AG10803 (cell line): ENCODE measurements around the gene TRAF3IP1.
"Not testable (repeated sequence)": the region's sequence is repeated elsewhere in the genome, so short reads cannot be mapped to it uniquely, and the experiment has no call there.

Experiments used
- DNase-seq: peaks from one replicate; pipeline ENCODE4 v3.0.0; 2010; ENCODE audit warnings: low read depth
- H3K4me3 ChIP-seq: 2 replicates; pipeline ENCODE4 v1.5.1; 2011; ENCODE audit warnings: mild to moderate bottlenecking, low read length, control low read depth
- TF ChIP-seq, protein P1 (sequence below): conservative IDR thresholded peaks from 2 replicates; pipeline ENCODE4 v1.5.1; 2011; ENCODE audit warnings: mild to moderate bottlenecking, low read length, control low read depth, inconsistent platforms

The TRAF3IP1 gene

DNA sequence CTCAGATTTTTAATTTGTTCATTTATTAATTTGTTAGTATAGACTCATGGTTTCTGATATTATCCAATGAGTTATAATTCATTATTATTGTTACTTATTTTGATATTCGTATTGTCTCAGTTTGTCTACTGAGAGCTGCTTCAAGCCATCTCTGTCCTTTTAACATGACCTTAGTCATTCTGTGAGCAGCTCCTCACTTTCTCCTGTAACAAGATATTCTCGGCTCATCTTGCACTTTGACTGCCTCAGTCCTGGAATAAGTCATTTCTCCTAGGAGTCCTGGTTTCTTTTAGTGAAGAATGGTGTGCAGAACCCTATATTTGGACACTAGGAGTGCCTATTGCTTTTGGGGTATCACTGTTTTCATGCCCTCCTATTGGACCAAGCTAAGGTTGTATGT is 119.6 kb downstream of the TRAF3IP1 start:
- DNase-seq = no peak
- no peak overlapping the region for H3K4me3 ChIP-seq
- TF ChIP-seq, protein P1, sequence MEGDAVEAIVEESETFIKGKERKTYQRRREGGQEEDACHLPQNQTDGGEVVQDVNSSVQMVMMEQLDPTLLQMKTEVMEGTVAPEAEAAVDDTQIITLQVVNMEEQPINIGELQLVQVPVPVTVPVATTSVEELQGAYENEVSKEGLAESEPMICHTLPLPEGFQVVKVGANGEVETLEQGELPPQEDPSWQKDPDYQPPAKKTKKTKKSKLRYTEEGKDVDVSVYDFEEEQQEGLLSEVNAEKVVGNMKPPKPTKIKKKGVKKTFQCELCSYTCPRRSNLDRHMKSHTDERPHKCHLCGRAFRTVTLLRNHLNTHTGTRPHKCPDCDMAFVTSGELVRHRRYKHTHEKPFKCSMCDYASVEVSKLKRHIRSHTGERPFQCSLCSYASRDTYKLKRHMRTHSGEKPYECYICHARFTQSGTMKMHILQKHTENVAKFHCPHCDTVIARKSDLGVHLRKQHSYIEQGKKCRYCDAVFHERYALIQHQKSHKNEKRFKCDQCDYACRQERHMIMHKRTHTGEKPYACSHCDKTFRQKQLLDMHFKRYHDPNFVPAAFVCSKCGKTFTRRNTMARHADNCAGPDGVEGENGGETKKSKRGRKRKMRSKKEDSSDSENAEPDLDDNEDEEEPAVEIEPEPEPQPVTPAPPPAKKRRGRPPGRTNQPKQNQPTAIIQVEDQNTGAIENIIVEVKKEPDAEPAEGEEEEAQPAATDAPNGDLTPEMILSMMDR = no peak

DNA sequence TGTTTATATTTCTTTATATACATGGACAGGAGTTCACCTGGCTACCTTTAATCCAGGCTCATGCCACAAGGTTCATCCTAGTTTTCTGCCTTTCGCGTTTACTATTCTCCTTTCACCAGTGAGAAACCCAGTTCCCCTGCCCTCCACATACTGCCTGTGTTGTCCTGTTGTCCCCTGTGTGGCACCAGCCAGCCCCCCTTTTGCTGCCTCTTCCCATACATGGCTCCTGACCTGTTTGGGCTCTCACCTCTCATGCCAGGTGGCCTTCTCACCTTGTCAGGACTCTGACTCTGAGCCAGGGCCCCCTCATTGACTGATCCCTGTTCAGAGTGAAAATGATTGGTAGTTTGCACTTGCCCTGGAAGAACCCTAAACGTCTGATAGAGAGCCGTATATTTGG is 120.0 kb downstream of the TRAF3IP1 start:
- DNase-seq = no peak
- TF ChIP-seq, protein P1 = no peak

GRCh38 chr2:238440767-238441166 is 120.4 kb downstream of the TRAF3IP1 start:
- no peak overlapping the region for H3K4me3 ChIP-seq
- TF ChIP-seq, protein P1 = no peak
- no peak for DNase-seq

More for the DNA sequence above, 120.0 kb downstream of the TRAF3IP1 start:
- H3K4me3 ChIP-seq = no peak overlapping the region

DNA sequence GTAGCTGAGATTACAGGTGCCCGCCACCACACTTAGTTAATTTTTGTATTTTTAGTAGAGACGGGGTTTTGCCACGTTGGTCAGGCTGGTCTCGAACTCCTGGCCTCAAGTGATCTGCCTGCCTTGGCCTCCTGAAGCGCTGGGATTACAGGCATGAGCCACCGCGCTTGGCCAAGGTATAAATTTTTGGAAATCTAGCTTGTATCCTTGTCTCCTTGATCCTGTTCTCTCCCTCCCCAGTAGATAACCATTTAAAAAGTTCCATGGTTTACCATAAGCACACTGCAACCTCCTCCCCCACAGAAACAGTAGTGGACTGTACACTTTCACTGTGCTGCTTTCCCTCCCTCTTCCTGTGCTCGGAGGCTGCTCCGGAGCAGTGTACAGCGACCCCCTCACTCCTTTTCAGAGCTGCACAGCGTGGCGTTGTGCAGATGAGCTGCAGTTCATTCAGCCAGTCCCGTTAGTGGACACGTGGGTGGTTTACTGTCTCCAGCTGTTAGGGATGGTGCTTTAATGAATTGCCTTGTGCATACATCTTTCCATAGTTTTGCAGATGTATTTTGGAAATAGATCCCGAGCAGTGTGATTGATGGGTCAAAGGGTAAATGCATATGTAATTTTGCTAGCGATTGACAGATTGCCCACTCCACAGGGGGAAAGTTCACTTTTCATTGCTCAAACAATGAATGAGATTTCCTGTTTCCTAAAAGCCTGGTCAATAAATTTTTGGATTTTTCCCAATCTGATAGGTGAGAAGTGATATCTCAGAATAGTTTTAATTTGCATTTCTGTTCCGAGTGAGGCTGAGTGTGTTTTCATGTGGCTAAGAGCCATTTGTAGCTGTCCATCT is 121.2 kb downstream of the TRAF3IP1 start:
- DNase-seq = no peak
- H3K4me3 ChIP-seq = no peak overlapping the region
- TF ChIP-seq, protein P1 = no peak

GRCh38 chr2:238442257-238442656 is 121.9 kb downstream of the TRAF3IP1 start:
- H3K4me3 ChIP-seq, DNase-seq: not testable (repeated sequence)

GRCh38 chr2:238444242-238444641 is 123.9 kb downstream of the TRAF3IP1 start:
- TF ChIP-seq, protein P1 = no peak
- no peak overlapping the region for H3K4me3 ChIP-seq
- DNase-seq = no peak

DNA sequence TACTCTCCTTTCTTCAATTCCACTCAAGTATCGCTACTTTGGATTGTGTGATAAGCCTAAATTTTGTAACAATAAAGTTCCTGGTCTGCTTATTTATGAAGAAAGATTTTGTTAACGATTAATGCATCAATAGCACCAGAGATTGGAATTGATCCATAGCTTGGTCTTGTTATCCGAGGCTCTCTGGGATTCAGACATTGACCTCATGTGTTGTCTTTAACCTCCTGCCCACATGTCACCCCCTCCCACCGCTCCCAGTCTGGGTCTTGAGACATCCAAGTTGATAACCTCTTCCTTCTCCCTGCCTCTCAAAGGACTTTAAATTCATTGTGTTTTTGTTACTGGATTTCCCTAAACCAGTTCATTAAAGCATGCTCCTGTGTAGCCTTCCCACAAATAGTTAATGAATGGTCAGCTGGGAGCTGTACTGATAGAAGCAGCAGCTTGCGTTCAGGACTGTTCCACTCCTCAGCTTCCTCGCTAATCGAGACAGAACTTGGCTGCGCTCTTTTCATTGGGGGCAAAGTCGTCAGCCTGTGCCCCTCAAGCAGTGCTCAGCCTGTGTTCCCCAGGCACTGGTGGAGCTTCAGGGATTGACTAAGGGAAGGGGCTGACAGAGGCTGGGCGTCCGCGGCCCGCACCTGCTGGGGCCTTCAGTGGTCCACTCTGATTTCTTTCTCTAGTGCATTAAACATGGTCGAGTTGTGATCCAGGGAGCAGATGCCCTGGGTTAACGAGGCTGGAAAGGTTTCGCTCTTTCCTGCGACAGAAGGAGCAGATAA is 125.3 kb downstream of the TRAF3IP1 start:
- TF ChIP-seq, protein P1 = no peak
- no peak for DNase-seq
- H3K4me3 ChIP-seq = no peak overlapping the region
